ENCODE measurements around the gene CTSA. TPM values are rescaled to one million over a fixed set of nuclear protein-coding genes. Genes with fewer than 3 reads are reported as not detected.

CTSA gene
- total RNA-seq (100 to 1,000 TPM; 112 to 223 TPM), polyA plus RNA-seq (ENCODE audit: insufficient read depth, low read depth, low replicate concordance) (103 TPM)
- long read RNA-seq, donor 1, transcript CTSA-203 (14 exons, 1,972 nt): minor isoform, 6 of 45 reads
- long read RNA-seq, donor 1, transcript CTSA-207 (2 exons, 2,183 nt): minor isoform, 5 of 45 reads
- long read RNA-seq, donor 1, transcript CTSA-204 (15 exons, 2,149 nt): major isoform, 26 of 45 reads
- long read RNA-seq, donor 1, partial matches to known transcripts: 6 of 45 reads
- long read RNA-seq, donor 1, other reads (novel, unspliced or antisense): 0 of 45 reads
- long read RNA-seq, donor 2, transcript CTSA-207 (2 exons, 2,183 nt): minor isoform, 5 of 21 reads
- long read RNA-seq, donor 2, transcript CTSA-204 (15 exons, 2,149 nt): major isoform, 11 of 21 reads
- long read RNA-seq, donor 2, partial matches to known transcripts: 0 of 21 reads
- long read RNA-seq, donor 2, other reads (novel, unspliced or antisense): 0 of 21 reads

DNA sequence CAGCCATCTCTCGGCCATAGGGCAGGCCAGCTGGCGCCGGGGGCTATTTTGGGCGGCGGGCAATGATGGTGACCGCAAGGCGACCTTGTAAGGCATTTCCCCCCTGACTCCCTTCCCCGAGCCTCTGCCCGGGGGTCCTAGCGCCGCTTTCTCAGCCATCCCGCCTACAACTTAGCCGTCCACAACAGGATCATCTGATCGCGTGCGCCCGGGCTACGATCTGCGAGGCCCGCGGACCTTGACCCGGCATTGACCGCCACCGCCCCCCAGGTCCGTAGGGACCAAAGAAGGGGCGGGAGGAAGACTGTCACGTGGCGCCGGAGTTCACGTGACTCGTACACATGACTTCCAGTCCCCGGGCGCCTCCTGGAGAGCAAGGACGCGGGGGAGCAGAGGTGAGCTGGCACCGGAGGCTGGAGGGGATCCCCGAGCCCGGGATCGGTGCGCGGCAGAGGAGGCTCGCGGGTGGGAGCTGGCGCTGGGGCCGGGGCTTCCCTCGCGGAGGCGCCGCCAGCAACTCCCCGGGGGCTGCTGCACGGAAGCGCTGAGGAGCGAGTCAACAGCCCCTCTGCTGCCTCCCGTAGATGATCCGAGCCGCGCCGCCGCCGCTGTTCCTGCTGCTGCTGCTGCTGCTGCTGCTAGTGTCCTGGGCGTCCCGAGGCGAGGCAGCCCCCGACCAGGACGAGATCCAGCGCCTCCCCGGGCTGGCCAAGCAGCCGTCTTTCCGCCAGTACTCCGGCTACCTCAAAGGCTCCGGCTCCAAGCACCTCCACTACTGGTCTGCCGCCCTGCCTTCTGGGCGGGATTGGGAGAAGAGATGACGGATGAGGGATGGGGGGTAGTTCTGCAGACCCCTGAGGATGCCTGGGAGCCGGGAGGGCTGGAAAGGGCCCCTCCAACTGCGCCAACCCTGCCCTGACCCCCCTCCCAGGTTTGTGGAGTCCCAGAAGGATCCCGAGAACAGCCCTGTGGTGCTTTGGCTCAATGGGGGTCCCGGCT, at the start of gene CTSA, which contains the start of gene NEURL2:
Gene CTSA, plus strand, starts transcription at position 351 of the 999 bp plus-strand sequence. Its CDS starts 234 bp downstream, at position 585.
Gene NEURL2, minus strand, starts transcription at position 224 of the 999 bp plus-strand sequence. Its CDS starts 217 bp downstream, at position 7.
- H3K4me1 ChIP-seq: peaks cover 13% of the 10 kb centered on the region
- intact Hi-C loops (cut with DNase I; ENCODE audit: low total_unique reads): loop anchor here (10.0 kb wide), 1 partner anchor 64 kb away; no protein-coding TSS in a partner anchor
- peak within 1 kb of the TSS; percentile 47 to 88 for H3K27ac ChIP-seq
- DNase-seq: peak; percentile 96
- peak within 1 kb of the TSS; percentile 68 for H3K4me3 ChIP-seq
- no peaks in the 10 kb centered on the region for H3K36me3 ChIP-seq (ENCODE audit: low read depth, missing control alignments)
- whole genome bisulfite sequencing, 2 donors: 1 to 20% methylated on average over 2 to 49 of the region's 78 CpGs
- no peaks in the 10 kb centered on the region for H3K9me3 ChIP-seq
- H3K27me3 ChIP-seq: no peaks in the 10 kb centered on the region
- TF ChIP-seq POLR2A (IDR thresholded peaks at IDR 0.05): no peak
- TF ChIP-seq, protein P1, sequence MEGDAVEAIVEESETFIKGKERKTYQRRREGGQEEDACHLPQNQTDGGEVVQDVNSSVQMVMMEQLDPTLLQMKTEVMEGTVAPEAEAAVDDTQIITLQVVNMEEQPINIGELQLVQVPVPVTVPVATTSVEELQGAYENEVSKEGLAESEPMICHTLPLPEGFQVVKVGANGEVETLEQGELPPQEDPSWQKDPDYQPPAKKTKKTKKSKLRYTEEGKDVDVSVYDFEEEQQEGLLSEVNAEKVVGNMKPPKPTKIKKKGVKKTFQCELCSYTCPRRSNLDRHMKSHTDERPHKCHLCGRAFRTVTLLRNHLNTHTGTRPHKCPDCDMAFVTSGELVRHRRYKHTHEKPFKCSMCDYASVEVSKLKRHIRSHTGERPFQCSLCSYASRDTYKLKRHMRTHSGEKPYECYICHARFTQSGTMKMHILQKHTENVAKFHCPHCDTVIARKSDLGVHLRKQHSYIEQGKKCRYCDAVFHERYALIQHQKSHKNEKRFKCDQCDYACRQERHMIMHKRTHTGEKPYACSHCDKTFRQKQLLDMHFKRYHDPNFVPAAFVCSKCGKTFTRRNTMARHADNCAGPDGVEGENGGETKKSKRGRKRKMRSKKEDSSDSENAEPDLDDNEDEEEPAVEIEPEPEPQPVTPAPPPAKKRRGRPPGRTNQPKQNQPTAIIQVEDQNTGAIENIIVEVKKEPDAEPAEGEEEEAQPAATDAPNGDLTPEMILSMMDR (IDR thresholded peaks at IDR 0.05): peak in 1 of 3 experiments; percentile 8

DNA sequence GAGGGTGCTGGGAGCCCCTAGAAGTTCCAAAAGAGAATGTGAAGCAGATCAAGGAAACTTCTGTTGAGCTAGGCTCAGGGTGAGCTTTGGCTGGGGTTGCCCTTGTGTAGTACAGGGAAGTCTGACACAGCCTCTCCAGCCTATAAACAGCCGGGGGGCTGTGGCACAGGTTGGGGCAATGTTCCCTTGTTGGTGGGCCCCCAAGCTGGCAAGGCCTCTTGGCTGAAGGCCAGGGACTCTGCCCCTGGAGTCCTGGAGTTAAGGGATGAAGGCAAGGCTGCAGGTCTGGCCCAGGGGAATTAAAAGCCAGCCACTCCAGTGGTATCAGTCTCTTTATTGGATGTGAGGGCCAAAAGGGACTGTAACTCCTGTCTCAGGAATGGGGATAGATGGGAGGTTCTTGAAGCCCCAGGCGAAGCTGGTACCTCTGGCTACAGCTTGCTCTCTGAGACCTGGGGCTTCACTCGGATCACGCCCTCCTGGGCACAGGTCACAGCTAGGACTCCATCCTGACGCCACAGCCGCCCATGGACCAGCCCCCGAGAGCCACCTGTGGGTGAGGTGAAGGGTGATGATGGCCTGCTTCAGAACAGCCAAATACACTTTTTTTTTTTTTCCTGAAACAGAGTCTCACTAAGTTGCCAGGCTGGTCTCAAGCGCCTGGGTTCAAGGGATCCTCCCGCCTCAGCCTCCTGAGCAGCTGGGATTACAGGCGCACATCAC, 49.6 kb upstream of the CTSA start:
- no peak for DNase-seq
- no peak overlapping the region for H3K4me3 ChIP-seq
- WGBS, 2 donors: 88 to 97% methylated on average over 10 of the region's 10 CpGs
- no peaks in the 10 kb centered on the region for H3K27me3 ChIP-seq
- peak overlapping the region in 1 of 2 donors; percentile 9 for H3K27ac ChIP-seq
- peaks cover 22% of the 10 kb centered on the region for H3K4me1 ChIP-seq
- H3K36me3 ChIP-seq (ENCODE audit: low read depth, missing control alignments): no peaks in the 10 kb centered on the region
- no peaks in the 10 kb centered on the region for H3K9me3 ChIP-seq
- intact Hi-C loops (cut with DNase I; ENCODE audit: low total_unique reads): no loop called here
- no peak for TF ChIP-seq POLR2A (IDR thresholded peaks at IDR 0.05)
- TF ChIP-seq, protein P1 (IDR thresholded peaks at IDR 0.05): no peak

DNA sequence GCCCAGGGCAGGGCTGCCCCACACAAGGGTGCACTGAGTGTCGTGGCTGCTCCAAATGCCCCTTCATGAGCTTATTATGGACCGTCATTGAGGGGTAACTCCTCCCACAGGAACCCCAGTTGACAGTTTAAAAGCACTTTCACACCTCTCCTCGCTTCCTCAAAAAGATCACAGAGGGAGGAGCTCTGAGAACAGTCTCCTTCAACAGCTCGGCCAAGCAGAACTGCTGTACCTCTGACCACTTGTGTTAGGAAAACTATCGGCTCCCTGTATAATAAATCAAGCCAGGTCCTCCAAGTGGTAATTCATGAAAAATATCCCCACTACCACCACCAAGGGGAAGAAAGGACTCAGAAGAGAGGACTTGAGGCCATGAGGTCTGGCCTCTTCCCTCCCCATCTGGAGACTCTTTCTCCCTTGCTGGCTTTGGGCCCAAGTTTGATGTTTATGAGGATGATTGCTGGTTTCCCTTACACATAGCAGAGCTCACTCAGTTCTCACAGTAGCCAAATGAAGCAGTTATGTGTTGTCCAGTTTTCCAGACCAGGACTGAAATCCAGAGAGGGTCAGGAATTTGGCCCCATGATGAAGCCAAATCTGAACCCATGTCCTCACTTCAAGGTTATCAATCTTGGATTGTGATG, 48.8 kb upstream of the CTSA start:
- Histone ChIP-seq H3K36me3 (ENCODE audit: low read depth, missing control alignments) (no peaks in the 10 kb centered on the region), H3K4me3 (no peak overlapping the region), H3K9me3 (no peaks in the 10 kb centered on the region), H3K4me1 (peaks cover 18% of the 10 kb centered on the region), H3K27me3 (no peaks in the 10 kb centered on the region), H3K27ac (peak overlapping the region in 1 of 2 donors; percentile 9)
- intact Hi-C loops (cut with DNase I; ENCODE audit: low total_unique reads): no loop called here
- DNase-seq: peak; percentile 56
- WGBS, 2 donors: 44 to 53% methylated on average over 4 to 5 of the region's 5 CpGs
- no peak for TF ChIP-seq POLR2A (IDR thresholded peaks at IDR 0.05)
- TF ChIP-seq, protein P1 (IDR thresholded peaks at IDR 0.05): no peak

DNA sequence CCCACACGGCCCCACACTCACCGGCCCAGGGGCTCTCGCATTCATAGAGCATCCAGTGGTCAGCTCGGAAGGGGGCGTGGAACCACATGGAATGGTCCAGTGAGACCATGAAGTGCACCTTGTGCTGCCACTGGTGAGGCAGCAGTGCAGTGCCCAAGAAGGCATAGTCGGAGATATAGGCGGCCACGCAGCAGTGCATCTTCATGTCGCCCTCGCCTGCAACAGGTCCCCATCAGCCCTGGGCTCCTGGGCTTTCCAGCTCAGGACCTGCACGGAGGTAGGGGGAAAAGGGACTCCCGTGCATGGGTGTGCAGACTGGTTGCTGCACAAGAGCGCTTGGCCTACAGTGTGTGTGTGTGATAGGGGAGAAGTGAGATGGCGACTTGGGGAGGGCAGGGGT, 47.6 kb upstream of the CTSA start:
- no peak for DNase-seq
- Histone ChIP-seq H3K4me3 (no peak overlapping the region), H3K36me3 (ENCODE audit: low read depth, missing control alignments) (no peaks in the 10 kb centered on the region), H3K4me1 (peaks cover 18% of the 10 kb centered on the region), H3K27ac (peak overlapping the region in 1 of 2 donors; percentile 9), H3K27me3 (no peaks in the 10 kb centered on the region), H3K9me3 (no peaks in the 10 kb centered on the region)
- intact Hi-C loops (cut with DNase I; ENCODE audit: low total_unique reads): no loop called here
- TF ChIP-seq POLR2A (IDR thresholded peaks at IDR 0.05): no peak
- TF ChIP-seq, protein P1 (IDR thresholded peaks at IDR 0.05): no peak
- 88 to 92% methylated on average over 7 to 14 of the region's 14 CpGs for WGBS, 2 donors

Measured in testis (tissue), 5 donors.